LNCaP clone FGC (cell line): ENCODE data around the gene NFS1.

ENCODE experiments used
- DNase-seq: peaks from one replicate; pipeline ENCODE4 v3.0.0-alpha.2; 2011; ENCODE audit warnings: low read depth
- H3K4me3 ChIP-seq: 2 replicates; pipeline ENCODE4 v1.5.1; 2011; ENCODE audit warnings: mild to moderate bottlenecking, low read depth, low read length, control low read depth
- CTCF ChIP-seq: IDR thresholded peaks from 2 replicates; pipeline ENCODE4 v1.5.1; 2012; ENCODE audit warnings: mild to moderate bottlenecking; ENCODE audit not compliant: control insufficient read depth, insufficient read depth; ENCODE audit errors: extremely low read depth

Gene NFS1

DNA sequence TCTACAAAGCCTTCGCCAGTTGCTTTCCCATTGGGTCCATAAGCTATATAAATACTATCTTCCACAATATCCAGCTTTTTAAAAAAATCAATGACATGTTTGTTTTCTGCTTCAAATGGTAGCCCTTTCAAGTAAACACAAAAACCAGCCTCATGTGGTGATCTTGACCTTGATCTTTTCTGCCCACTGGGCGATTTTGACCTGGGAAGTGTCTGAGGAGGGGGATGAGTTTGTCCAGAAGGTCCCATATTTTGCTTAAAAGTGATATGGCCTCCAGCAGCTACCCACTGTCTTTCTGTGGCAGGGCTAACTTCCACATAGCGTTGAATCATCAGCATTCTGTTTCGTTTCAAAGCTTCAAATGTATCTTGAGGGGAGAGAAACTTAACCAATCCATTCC lies 45.3 kb downstream of the NFS1 start:
- no peak overlapping the region for H3K4me3 ChIP-seq
- TF ChIP-seq CTCF = no peak
- DNase-seq = no peak

DNA sequence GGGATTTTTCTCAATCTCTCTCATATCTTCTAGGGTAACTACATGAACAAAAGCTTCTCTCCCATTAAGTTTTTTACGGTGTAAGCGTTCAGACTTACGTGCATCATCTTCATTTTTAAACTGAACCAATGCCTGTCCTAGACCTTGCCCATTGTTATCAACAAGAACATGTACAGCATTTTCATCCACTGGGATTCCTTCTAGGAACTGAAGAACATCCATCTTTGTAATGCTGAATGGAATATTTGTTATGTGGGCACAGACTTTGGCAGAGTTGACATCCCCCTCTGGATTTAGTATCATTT lies 45.8 kb downstream of the NFS1 start:
- no peak for TF ChIP-seq CTCF
- no peak overlapping the region for H3K4me3 ChIP-seq
- no peak for DNase-seq

GRCh38 chr20:35652641-35653429 lies 46.3 kb downstream of the NFS1 start:
- H3K4me3 ChIP-seq = no peak overlapping the region
- TF ChIP-seq CTCF = no peak
- DNase-seq = no peak

DNA sequence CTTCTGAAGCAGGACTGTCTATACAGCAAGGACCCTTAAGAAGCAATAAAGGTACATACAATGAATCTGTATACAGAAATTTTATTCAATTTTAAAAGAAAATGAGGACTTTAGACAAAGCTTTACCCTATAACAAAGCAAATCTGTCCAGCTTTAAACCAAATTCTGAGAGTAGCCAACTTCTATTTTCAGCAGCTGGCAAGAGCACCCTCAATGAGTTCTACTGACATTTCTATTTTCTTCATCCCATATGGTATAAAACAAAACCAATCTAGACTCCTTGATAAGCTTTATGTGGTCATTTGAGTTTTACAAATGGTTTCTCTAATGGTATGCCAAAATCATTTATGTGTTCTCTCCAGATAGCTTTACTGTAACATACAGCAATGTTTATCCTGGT lies 47.2 kb downstream of the NFS1 start:
- no peak for TF ChIP-seq CTCF
- no peak overlapping the region for H3K4me3 ChIP-seq
- no peak for DNase-seq

DNA sequence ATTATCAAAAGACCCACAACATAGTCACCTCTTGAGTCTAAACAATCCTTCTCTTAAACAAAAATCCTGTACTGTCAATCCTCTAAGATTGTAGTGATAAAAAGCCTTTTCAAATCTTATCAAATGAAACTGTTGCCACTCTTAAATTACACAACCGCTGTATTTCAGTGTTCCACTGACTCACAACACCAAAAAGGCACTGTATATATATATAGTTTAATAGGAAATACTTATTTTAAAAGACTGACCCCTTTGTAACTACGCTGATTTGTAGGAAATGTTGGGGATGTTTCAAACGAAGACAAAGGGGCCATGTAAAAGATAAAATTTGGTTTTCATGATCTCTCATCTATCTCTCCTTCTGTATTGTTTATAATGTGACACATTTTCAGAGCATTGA lies 48.5 kb downstream of the NFS1 start:
- H3K4me3 ChIP-seq = no peak overlapping the region
- DNase-seq = no peak
- no peak for TF ChIP-seq CTCF

DNA sequence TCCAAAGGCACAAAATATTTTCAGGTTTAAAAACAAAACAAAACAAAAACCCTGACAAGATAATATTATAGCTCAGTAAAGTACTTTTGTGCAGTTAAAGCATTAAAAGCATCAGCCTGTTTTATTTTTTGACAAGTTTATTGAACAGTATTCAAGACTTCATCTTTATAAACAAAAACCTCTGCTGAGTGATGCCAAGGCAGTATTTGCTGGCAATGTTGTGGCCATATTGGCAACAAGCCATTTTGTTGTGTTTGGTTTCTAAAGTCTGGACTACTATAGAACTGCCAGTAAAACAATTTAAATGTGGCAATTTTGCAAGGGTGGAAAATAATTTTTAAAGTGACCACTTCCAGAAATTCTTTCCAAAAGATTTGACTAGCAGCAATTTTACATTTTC lies 50.3 kb downstream of the NFS1 start:
- peak; percentile 50 for DNase-seq
- no peak for TF ChIP-seq CTCF
- H3K4me3 ChIP-seq = no peak overlapping the region

DNA sequence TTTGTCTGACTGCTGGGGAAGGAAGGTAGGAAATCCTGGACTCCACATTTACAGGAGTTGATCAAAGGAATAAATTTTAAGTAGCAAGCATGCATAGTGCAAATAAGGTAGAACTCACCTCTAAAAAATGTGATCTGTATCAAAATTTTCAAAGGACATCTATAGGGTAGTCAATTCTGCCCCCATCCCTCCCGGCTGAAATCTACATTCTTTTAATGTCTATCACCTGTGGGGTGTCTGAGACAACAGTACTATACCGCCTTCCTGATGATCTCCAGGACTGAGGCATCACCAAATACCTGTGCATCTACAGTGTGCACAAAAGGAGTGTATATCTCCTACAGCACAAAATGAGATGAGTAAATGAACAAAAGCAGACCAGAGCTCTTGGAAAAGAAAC lies 54.3 kb downstream of the NFS1 start:
- no peak for DNase-seq
- no peak overlapping the region for H3K4me3 ChIP-seq
- TF ChIP-seq CTCF = no peak
